GM12878 (cell line): Measurements from ENCODE around the gene FAM20A. TPM values are rescaled to one million over a fixed set of nuclear protein-coding genes. Genes with fewer than 3 reads are reported as not detected.

Experiments
- ATAC-seq: fragments of 200-7000 bp; cut with Tn5 transposase; 3 replicates; pipeline ENCODE4 v1.9.1; 2020; ENCODE audit warnings: mild to moderate bottlenecking, moderate library complexity
- BruUV-seq: library from RNA; stranded (reverse); fragments of 400-500 nt; replicated peaks from 2 replicates; lab custom pipeline; 2021; lab: Mats Ljungman, UMichigan
- CTCF ChIA-PET: fragments of 300-600 bp; sonication (Branson Sonifier 250); formaldehyde crosslinking; extraction: SDS; loops from one replicate; lab custom pipeline; 2021; ENCODE audit warnings: inconsistent platforms; lab: Yijun Ruan, JAX
- POLR2A ChIA-PET: fragments of 350-600 bp; formaldehyde crosslinking; extraction: SDS; loops from one replicate; lab custom pipeline; 2021; ENCODE audit warnings: inconsistent platforms; lab: Charles Lee
- RAD21 ChIA-PET: fragments of 300-600 bp; sonication (Branson Sonifier 250); formaldehyde crosslinking; loops from one replicate; lab custom pipeline; 2023; ENCODE audit warnings: antibody characterized with exemption; ENCODE audit not compliant: unreplicated experiment; lab: Charles Lee
- SMC1A ChIA-PET: fragments of 300-600 bp; sonication (Branson Sonifier 250); formaldehyde crosslinking; loops from one replicate; lab custom pipeline; 2023; ENCODE audit not compliant: unreplicated experiment, uncharacterized antibody; lab: Charles Lee
- DNase-seq: peaks from one replicate; pipeline ENCODE4 v3.0.0-alpha.2; 2011; ENCODE audit warnings: low read depth, low spot score
- FAIRE-seq: peaks from 3 replicates; lab custom pipeline; 2011; peaks lifted over from hg19 to GRCh38; lab: Jason Lieb, UNC
- H2AFZ ChIP-seq: 2 replicates; pipeline ENCODE4 v1.6.0; 2011; ENCODE audit warnings: low read depth, low read length, control low read depth; ENCODE audit not compliant: control insufficient read depth
- H3K27ac ChIP-seq: 2 replicates; pipeline ENCODE4 v1.5.1; 2011; ENCODE audit warnings: control low read depth; ENCODE audit not compliant: control insufficient read depth, insufficient read depth
- H3K27me3 ChIP-seq, 2 experiments: replicated peaks in 1 of 2; 2 replicates each; pipeline versions ENCODE4 v1.6.0 to v1.6.1; 2011; ENCODE audit warnings: low read length in 1 of 2; ENCODE audit not compliant: control insufficient read depth in 2 of 2, insufficient read depth in 2 of 2
- H3K36me3 ChIP-seq, 2 experiments: 2 replicates each; pipeline ENCODE4 v1.5.1; 2011; ENCODE audit warnings: low read length in 1 of 2; ENCODE audit not compliant: control insufficient read depth in 2 of 2, insufficient read depth in 2 of 2
- H3K4me1 ChIP-seq: 2 replicates; pipeline ENCODE4 v1.6.1; 2011; ENCODE audit warnings: mild to moderate bottlenecking, low read length, moderate library complexity, mixed read lengths; ENCODE audit not compliant: control insufficient read depth, insufficient read depth
- H3K4me2 ChIP-seq: 2 replicates; pipeline ENCODE4 v1.6.0; 2011; ENCODE audit warnings: control low read depth; ENCODE audit not compliant: control insufficient read depth, insufficient read depth
- H3K4me3 ChIP-seq: fragments of 200-600 bp; sonication (generic); 2 replicates; pipeline ENCODE4 v1.5.1; 2016
- H3K79me2 ChIP-seq: 2 replicates; pipeline ENCODE4 v1.6.0; 2011; ENCODE audit warnings: low read length; ENCODE audit not compliant: control insufficient read depth, insufficient read depth
- H3K9ac ChIP-seq: 2 replicates; pipeline ENCODE4 v1.8.0; 2011; ENCODE audit warnings: low read length, control low read depth, mixed read lengths; ENCODE audit not compliant: control insufficient read depth, insufficient read depth
- H3K9me3 ChIP-seq: replicated peaks from 3 replicates; pipeline ENCODE4 v1.5.1; 2011; ENCODE audit warnings: mild to moderate bottlenecking, low read length; ENCODE audit not compliant: control insufficient read depth, insufficient read depth
- H4K20me1 ChIP-seq: 2 replicates; pipeline ENCODE4 v1.6.0; 2011; ENCODE audit not compliant: control insufficient read depth, insufficient read depth
- ASH2L ChIP-seq: fragments of 300-600, 200-600 bp; sonication (generic); IDR thresholded peaks from 2 replicates; pipeline ENCODE4 v1.6.1; 2017; ENCODE audit warnings: low read depth, mild to moderate bottlenecking, borderline replicate concordance
- HCFC1 ChIP-seq: fragments of 150-350 bp; IDR thresholded peaks from 2 replicates; pipeline ENCODE4 v1.6.1; 2014; ENCODE audit warnings: low read length
- NFYB ChIP-seq: IDR thresholded peaks from 2 replicates; pipeline ENCODE4 v1.6.1; 2011; ENCODE audit warnings: low read depth, mild to moderate bottlenecking, low read length, improper control_type of control experiment, moderate library complexity; ENCODE audit not compliant: insufficient read depth
- RFX5 ChIP-seq: IDR thresholded peaks from 2 replicates; pipeline ENCODE4 v1.6.1; 2011; ENCODE audit warnings: low read depth, low read length, improper control_type of control experiment
- SMC3 ChIP-seq: IDR thresholded peaks from 2 replicates; pipeline ENCODE4 v1.6.1; 2011; ENCODE audit warnings: low read length, improper control_type of control experiment, borderline replicate concordance
- WRNIP1 ChIP-seq: IDR thresholded peaks from 2 replicates; pipeline ENCODE4 v1.6.1; 2011; ENCODE audit warnings: low read depth, low read length, improper control_type of control experiment, borderline replicate concordance
- ZBTB40 ChIP-seq: fragments of 450-650 bp; IDR thresholded peaks from 2 replicates; pipeline ENCODE4 v1.6.1; 2016; ENCODE audit warnings: mild to moderate bottlenecking, moderate library complexity, borderline replicate concordance
- ZNF24 ChIP-seq: fragments of 450-650 bp; IDR thresholded peaks from 2 replicates; pipeline ENCODE4 v1.6.1; 2017; ENCODE audit warnings: antibody characterized with exemption, mild to moderate bottlenecking
- ZNF384 ChIP-seq: IDR thresholded peaks from 2 replicates; pipeline ENCODE4 v1.6.1; 2012; ENCODE audit warnings: low read depth, mild to moderate bottlenecking, low read length, improper control_type of control experiment, borderline replicate concordance
- ZNF592 ChIP-seq: fragments of 450-650 bp; IDR thresholded peaks from 2 replicates; pipeline ENCODE4 v1.6.1; 2017; ENCODE audit warnings: mild to moderate bottlenecking, moderate library complexity
- WGBS: methylation state at CpG from one replicate; pipeline ENCODE4 v1.1.6; 2016; ENCODE audit warnings: low lambda C conversion rate; ENCODE audit not compliant: insufficient replicate concordance, insufficient coverage; ENCODE audit errors: missing lambda C conversion rate; 5-methylcytosine and 5-hydroxymethylcytosine counted together
- in situ Hi-C: fragments of 300-500 bp; cut with MboI; formaldehyde crosslinking; loops from 9 replicates; pipeline ENCODE4 v1.14.3; 2018; ENCODE audit warnings: mixed read lengths
- intact Hi-C: fragments of 100-400 bp; cut with micrococcal nuclease; formaldehyde crosslinking; loops from one replicate; pipeline ENCODE4 v1.14.2; 2022; ENCODE audit not compliant: unreplicated experiment
- polyA plus RNA-seq, 11 experiments: library from polyadenylated mRNA; depleted of rRNA in 4 of 11; unstranded in 6 of 11; stranded (reverse) in 5 of 11; fragments of >200 nt; fragmentation: Nextera tagmentation in 4 of 11; fragmentation: Illumina TruSeq in 1 of 11; extraction: Ambion mirVana in 4 of 11; extraction: Trizol in 1 of 11; gene quantifications; 1 replicate in 1 of 11; 2 replicates in 10 of 11; pipeline versions ENCODE4 v1.2.1 to v1.2.3, GENCODE V29; 2011 to 2016; ENCODE audit warnings: inconsistent platforms in 2 of 11, missing spikeins in 2 of 11, low read depth in 1 of 11
- total RNA-seq, 4 experiments: library from RNA; depleted of rRNA in 3 of 4; stranded (reverse); fragments of >200 nt in 3 of 4; fragmentation: Illumina TruSeq in 1 of 4; extraction: Trizol in 1 of 4; gene quantifications; 2 replicates each; pipeline versions ENCODE4 v1.2.1 to v1.2.3, GENCODE V29; 2013 to 2021

Gene FAM20A
- total and polyA plus RNA-seq, 10 of the 15 experiments (the other 5 are each of a cell fraction or from before 2014, with no cell fraction given) = 0.13 TPM; not detected in 9

GRCh38 chr17:68641276-68642117, 40.3 kb upstream of the FAM20A start (continued):
- no peak for TF ChIP-seq RFX5

- Histone ChIP-seq H3K9me3 (no peaks in the 10 kb centered on the region), H4K20me1 (no peaks in the 10 kb centered on the region), H3K27me3 (peaks cover 0 to 2% of the 10 kb centered on the region in 2 experiments; a peak in 1 of 4 replicates), H3K4me2 (no peak overlapping the region), H2AFZ (no peak overlapping the region), H3K36me3 (no peaks in the 10 kb centered on the region), H3K27ac (no peak overlapping the region), H3K9ac (no peak overlapping the region), H3K4me3 (no peak overlapping the region), H3K4me1 (no peaks in the 10 kb centered on the region), H3K79me2 (no peaks in the 10 kb centered on the region)
- 20% methylated on average over 2 of the region's 2 CpGs for WGBS
- ATAC-seq (no peak), DNase-seq (no peak), FAIRE-seq (no peak)
- intact Hi-C loops (no loop called here), in situ Hi-C loops (no loop called here)
- BruUV-seq = no TSS peak
- SMC1A ChIA-PET = no interaction called here
- CTCF ChIA-PET = interaction anchor here (0.8 kb wide), 1 partner anchor 13 kb away, joined by 3 read pairs; no protein-coding TSS in a partner anchor
- POLR2A ChIA-PET = interaction anchor here (0.6 kb wide), 1 partner anchor 26 kb away, joined by 3 read pairs; no protein-coding TSS in a partner anchor
- RAD21 ChIA-PET = no interaction called here
- TF ChIP-seq SMC3 (no peak), ASH2L (no peak), ZNF24 (no peak), NFYB (no peak), WRNIP1 (no peak), HCFC1 (no peak), ZNF384 (no peak), ZBTB40 (no peak), ZNF592 (no peak)
Observed at GRCh38 chr17:68640242-68640989, 39.2 kb upstream of the FAM20A start.
